Right lobe of liver (tissue), 6 donors: ENCODE results near the gene RNFT1. TPM values are rescaled to one million over a fixed set of nuclear protein-coding genes. Genes with fewer than 3 reads are reported as not detected.
"Not testable (repeated sequence)": the region's sequence is repeated elsewhere in the genome, so short reads cannot be mapped to it uniquely, and the experiment has no call there.

Experiments used
- ATAC-seq, 4 donors: fragments of 200-7000 bp; cut with Tn5 transposase; one replicate each; pipeline ENCODE4 v1.9.1; 2020; ENCODE audit warnings: mild to moderate bottlenecking in 4 of 4, moderate library complexity in 4 of 4
- DNase-seq, 3 donors: peaks; one replicate each; pipeline ENCODE4 v3.0.0-alpha.2; 2020
- H3K27ac ChIP-seq, 3 donors: fragments of 200-600 bp; one replicate each; pipeline ENCODE4 v1.8.0; 2022
- H3K27me3 ChIP-seq, 2 donors: fragments of 200-600 bp; one replicate each; pipeline ENCODE4 v1.8.0; 2022
- H3K36me3 ChIP-seq, 4 donors: fragments of 200-600 bp; sonication (generic) in 1 of 4; one replicate each; pipeline versions ENCODE4 v1.5.1 to v1.8.0; 2017 to 2022; ENCODE audit warnings: control low read depth in 1 of 4
- H3K4me1 ChIP-seq, 4 donors: fragments of 200-600 bp; sonication (generic) in 1 of 4; one replicate each; pipeline versions ENCODE4 v1.5.1 to v1.8.0; 2017 to 2022; ENCODE audit warnings: control low read depth in 1 of 4
- H3K4me3 ChIP-seq, 3 donors: fragments of 200-600 bp; one replicate each; pipeline ENCODE4 v1.8.0; 2022
- H3K9me3 ChIP-seq, 4 donors: fragments of 200-600 bp; sonication (generic) in 1 of 4; one replicate each; pipeline versions ENCODE4 v1.5.1 to v1.8.0; 2017 to 2022; ENCODE audit warnings: control low read depth in 1 of 4
- CTCF ChIP-seq, 4 donors: fragments of 200-600 bp in 3 of 4; fragments of 450-650 bp in 1 of 4; IDR thresholded peaks; one replicate each; pipeline versions ENCODE4 v1.5.1 to v1.8.0; 2016 to 2022; ENCODE audit warnings: antibody characterized with exemption in 4 of 4, mild to moderate bottlenecking in 2 of 4
- POLR2A ChIP-seq: fragments of 450-650 bp; IDR thresholded peaks from one replicate; pipeline ENCODE4 v1.6.1; 2017; ENCODE audit warnings: antibody characterized with exemption, mild to moderate bottlenecking
- WGBS: methylation state at CpG from one replicate; pipeline ENCODE4 v1.1.6; 2018; ENCODE audit warnings: low coverage, low lambda C conversion rate; ENCODE audit not compliant: insufficient coverage; ENCODE audit errors: missing lambda C conversion rate; 5-methylcytosine and 5-hydroxymethylcytosine counted together
- intact Hi-C, 2 donors: fragments of 100-400 bp; cut with DNase I; formaldehyde crosslinking; loops; one replicate each; pipeline versions ENCODE4 v1.11.2 to v1.14.1; 2022
- total RNA-seq, 6 experiments: library from RNA; depleted of rRNA in 2 of 6; stranded (reverse); fragments of >200 nt in 2 of 6; fragmentation: NEBNext Ultra II Directional in 3 of 6; extraction: Animal tissue kit (Norgen Biotek cat#: 25700) in 3 of 6; gene quantifications; one replicate each; pipeline versions ENCODE4 v1.1.0 to v1.2.4, GENCODE V29; 2016 to 2023
- donor health status: DM: no; HTN: yes; CAD: no.
- donor health status: DM: no; HTN: no; CAD: no.
- donor health status: DM: no; HTN: no; CAD: no.
- donor health status: DM: no; HTN: yes; CAD: no.
- donor health status: DM: no; HTN: yes; CAD: no.

RNFT1 gene
- total RNA-seq, 6 experiments from 2014 or later, result 18.3 to 30.6 (median 21.6) TPM

- H3K4me3 ChIP-seq, intact Hi-C loops, H3K27me3 ChIP-seq, H3K4me1 ChIP-seq, ATAC-seq, H3K27ac ChIP-seq, DNase-seq, H3K9me3 ChIP-seq: not testable (repeated sequence)
- WGBS, result 100% methylated on average over 2 of the region's 5 CpGs
- peaks cover 0 to 42% (median 11%) of the 10 kb centered on the region in 4 donors for H3K36me3 ChIP-seq
Measured at GRCh38 chr17:59920637-59921036, 43.9 kb downstream of the RNFT1 start.

- no peaks in the 10 kb centered on the region for H3K4me1 ChIP-seq
- no peaks in the 10 kb centered on the region for H3K9me3 ChIP-seq
- H3K27ac ChIP-seq, result no peak overlapping the region
- no peak for DNase-seq
- TF ChIP-seq POLR2A (no peak), CTCF (IDR thresholded peaks at IDR 0.05) (no peak)
- H3K36me3 ChIP-seq, result peaks cover 0 to 42% (median 8%) of the 10 kb centered on the region in 4 donors
- intact Hi-C loops, result no loop called here
- no peak overlapping the region for H3K4me3 ChIP-seq
- H3K27me3 ChIP-seq, result no peaks in the 10 kb centered on the region
- no peak for ATAC-seq
Measured at GRCh38 chr17:59916446-59916845, 48.1 kb downstream of the RNFT1 start.

- peaks cover 0 to 41% (median 3%) of the 10 kb centered on the region in 4 donors for H3K36me3 ChIP-seq
- no peaks in the 10 kb centered on the region for H3K4me1 ChIP-seq
- intact Hi-C loops, result no loop called here
- peak; percentile 49 to 73 (median 71) for TF ChIP-seq CTCF (IDR thresholded peaks at IDR 0.05)
- TF ChIP-seq POLR2A, result no peak
- no peaks in the 10 kb centered on the region for H3K27me3 ChIP-seq
- peak; percentile 41 to 69 (median 66) for ATAC-seq
- WGBS, result 71% methylated on average over 1 of the region's 1 CpG
- DNase-seq, result no peak
- H3K9me3 ChIP-seq, result no peaks in the 10 kb centered on the region
- no peak overlapping the region for H3K4me3 ChIP-seq
- H3K27ac ChIP-seq, result no peak overlapping the region
Measured at GRCh38 chr17:59914274-59914854, 50.2 kb downstream of the RNFT1 start.

GRCh38 chr17:59907467-59907866, 57.1 kb downstream of the RNFT1 start:
- 100% methylated on average over 2 of the region's 3 CpGs for WGBS

More at GRCh38 chr17:59907467-59907866, 57.1 kb downstream of the RNFT1 start:
- no peak for DNase-seq
- intact Hi-C loops, result loop anchor here in 1 of 2 donors (10.0 kb wide), 1 partner anchor 147 kb away; no protein-coding TSS in a partner anchor
- no peaks in the 10 kb centered on the region for H3K9me3 ChIP-seq
- H3K36me3 ChIP-seq, result peaks cover 0 to 6% (median 0%) of the 10 kb centered on the region in 4 donors
- H3K27me3 ChIP-seq, result no peaks in the 10 kb centered on the region
- no peak for TF ChIP-seq POLR2A
- TF ChIP-seq CTCF (IDR thresholded peaks at IDR 0.05), result no peak
- no peak for ATAC-seq
- no peaks in the 10 kb centered on the region for H3K4me1 ChIP-seq
- H3K27ac ChIP-seq, result no peak overlapping the region
- no peak overlapping the region for H3K4me3 ChIP-seq
